Epidermal melanocyte (primary cell): ENCODE measurements around the gene RICTOR.
"Not testable (repeated sequence)": the region's sequence is repeated elsewhere in the genome, so short reads cannot be mapped to it uniquely, and the experiment has no call there.

Source experiments
- DNase-seq: peaks from one replicate; pipeline ENCODE4 v3.0.0; 2011; ENCODE audit warnings: low spot score; ENCODE audit not compliant: insufficient read length

RICTOR gene

DNA sequence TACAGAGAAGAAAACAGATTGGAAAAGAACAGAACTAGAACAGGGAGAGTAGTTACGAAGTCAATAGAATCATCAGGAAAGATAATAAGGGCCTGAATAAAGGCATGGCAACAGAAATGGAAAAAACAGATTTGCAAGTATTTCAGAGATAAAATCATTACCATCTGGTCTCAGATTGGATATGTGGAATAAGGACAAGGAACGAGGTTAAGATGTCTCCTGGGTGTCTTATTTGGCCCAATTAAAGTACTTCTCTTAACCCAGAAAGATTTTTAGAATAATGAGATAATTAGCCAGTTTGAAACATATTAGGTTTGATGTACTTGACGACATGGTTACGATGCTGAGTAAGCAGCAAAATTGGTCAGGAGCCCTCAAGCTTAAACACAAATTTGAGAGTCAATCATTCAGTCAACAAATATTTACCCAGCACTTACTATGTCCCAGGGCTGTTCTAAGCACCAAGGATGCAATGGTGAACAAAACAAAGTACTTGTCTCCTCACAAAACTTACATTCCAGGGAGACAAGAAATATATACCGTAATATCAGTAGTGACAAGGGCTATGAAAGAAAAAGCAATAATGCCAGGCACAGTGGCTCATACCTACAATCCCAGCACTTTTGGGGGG is 18.3 kb downstream of the RICTOR start:
- DNase-seq, result no peak

DNA sequence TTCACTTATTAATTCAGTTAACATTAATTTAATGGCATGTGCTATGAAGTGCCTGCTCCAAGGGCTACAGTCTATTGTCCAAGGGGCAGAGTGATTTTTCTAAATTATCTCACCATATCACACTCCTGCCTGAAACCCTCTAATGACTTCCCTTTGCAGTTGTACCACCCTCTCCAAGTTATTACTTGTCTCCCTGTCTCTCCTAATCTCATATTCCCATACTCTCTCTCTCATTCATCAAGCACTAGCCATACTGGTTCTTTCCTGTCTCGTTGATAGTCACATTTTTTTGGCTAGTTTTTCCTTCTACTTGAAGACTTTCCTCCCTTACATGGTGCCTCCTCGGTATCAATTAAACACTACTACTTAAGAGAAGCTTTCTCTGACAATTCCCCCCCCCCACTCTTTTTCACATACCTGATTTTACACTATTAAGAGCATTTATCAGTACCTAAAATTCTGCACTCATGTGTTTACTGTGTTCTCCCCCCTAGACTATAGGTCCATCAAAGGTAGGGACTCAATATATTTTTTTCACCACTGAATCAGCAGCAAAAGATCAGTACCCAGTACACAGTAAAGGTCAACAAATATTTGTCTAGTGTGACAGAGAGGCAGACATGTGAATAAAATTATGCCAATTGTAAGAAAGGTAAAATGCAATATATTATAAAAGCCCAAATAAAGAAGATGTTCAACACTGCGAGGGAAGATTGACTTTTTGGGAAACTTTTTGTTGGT is 19.0 kb downstream of the RICTOR start:
- no peak for DNase-seq

DNA sequence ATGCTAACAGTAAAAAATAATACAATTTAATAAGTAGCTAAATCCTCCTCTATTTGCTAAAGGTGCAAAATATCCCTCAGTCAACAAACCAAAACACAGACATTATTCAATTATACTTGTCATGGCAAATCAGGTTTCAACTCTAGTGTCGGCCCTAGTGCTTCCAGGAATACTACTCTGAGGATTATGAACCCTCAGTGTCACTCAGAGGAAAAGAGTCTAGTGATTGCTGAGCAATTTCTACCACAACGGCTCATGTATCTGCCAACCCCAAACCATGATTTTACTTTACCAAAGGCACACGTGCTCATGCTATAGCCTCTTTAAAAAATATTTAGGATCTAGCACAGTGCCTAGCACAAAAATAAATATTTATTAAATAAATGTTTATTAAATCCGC is 21.0 kb downstream of the RICTOR start:
- no peak for DNase-seq

DNA sequence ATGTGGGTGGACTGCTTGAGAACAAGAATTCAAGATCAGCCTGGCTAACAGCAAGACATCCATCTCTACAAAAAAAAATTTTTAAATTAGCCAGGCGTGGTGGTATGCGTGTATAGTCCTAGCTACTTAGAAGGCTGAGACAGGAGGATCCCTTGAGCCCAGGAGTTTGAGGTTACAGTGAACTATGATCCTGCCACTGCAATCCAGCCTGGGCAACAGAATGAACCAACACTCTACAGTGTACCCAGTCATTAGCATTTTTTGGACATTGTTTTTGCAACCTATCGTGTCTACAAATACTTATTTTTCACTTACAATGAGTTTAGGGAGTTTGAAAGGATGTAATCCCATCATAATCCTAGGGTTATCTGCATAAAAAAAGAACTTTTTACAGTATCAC is 22.1 kb downstream of the RICTOR start:
- DNase-seq, result no peak

GRCh38 chr5:39049315-39049714 is 24.9 kb downstream of the RICTOR start:
- DNase-seq, result no peak

GRCh38 chr5:39040875-39041274 is 33.3 kb downstream of the RICTOR start:
- no peak for DNase-seq

DNA sequence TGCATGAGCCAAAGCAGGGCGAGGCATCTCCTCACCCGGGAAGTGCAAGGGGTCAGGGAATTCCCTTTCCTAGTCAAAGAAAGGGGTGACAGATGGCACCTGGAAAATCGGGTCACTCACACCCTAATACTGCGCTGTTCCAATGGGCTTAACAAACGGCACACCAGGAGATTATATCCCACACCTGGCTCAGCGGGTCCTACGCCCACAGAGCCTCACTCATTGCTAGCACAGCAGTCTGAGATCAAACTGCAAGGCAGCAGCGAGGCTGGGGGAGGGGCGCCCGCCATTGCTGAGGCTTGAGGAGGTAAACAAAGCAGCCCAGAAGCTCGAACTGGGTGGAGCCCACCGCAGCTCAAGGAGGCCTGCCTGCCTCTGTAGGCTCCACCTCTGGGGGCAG is 39.7 kb downstream of the RICTOR start:
- DNase-seq, result not testable (repeated sequence)

DNA sequence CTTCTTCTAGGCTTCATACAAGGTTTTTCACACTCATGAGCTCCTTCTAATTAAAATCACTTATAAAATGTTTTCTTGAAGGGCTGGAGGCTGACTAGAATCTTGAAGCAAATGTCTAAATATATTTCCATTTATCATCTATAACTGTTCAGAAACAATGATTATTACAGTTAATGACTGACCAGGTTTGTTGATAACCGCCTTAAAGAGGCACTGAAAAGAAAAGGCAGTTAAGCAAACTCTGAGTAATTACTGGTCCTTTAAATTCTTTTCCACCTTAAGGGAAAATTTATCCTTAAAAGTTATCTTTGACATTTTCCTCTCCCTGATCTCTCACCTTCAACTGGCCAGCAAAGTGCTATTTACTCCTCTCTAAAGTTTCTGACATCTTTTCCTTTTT is 43.2 kb downstream of the RICTOR start:
- no peak for DNase-seq

DNA sequence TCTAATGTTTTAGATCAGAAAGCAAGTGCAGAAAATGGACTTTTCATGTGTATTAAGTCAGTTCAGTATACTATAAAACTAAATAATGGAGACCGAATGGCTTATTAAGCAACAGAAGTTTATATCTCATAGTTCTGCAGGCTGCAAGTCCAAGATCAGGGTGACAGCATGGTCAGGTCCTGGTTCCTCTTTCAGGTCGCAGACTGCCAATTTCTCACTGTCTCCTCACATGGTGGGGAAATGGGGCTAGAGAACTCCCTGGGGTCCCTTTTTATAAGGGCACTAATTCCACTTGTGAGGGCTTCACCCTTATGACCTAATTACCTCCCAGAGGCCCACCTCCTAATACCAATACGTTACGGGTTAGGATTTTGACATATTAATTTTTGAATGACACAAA is 48.7 kb downstream of the RICTOR start:
- DNase-seq, result no peak

- DNase-seq, result no peak
Observed at GRCh38 chr5:39024884-39025283, 49.3 kb downstream of the RICTOR start.

- DNase-seq, result no peak
Observed at GRCh38 chr5:39024005-39024404, 50.2 kb downstream of the RICTOR start.

GRCh38 chr5:39023121-39023520 is 51.1 kb downstream of the RICTOR start:
- no peak for DNase-seq

GRCh38 chr5:39022151-39022550 is 52.0 kb downstream of the RICTOR start:
- DNase-seq, result no peak

DNA sequence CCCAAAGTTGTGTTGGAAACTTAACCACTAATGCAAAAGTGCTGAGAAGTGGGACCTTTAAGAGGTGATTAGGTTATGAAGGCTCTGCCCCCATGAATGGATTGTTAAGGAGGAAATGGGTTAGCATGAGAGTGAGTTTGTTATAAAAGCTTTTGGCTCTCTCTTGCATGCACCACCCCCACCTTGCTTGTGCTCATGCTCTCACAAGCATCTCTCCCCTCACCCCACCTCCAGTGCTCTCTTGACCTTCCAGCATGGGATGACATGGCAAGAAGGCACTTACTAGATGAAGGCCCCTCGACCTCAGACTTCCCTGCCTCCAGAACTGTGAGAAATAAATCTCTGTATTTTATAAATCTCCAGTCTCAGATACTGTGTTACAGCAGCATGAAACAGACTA is 52.8 kb downstream of the RICTOR start:
- no peak for DNase-seq

DNA sequence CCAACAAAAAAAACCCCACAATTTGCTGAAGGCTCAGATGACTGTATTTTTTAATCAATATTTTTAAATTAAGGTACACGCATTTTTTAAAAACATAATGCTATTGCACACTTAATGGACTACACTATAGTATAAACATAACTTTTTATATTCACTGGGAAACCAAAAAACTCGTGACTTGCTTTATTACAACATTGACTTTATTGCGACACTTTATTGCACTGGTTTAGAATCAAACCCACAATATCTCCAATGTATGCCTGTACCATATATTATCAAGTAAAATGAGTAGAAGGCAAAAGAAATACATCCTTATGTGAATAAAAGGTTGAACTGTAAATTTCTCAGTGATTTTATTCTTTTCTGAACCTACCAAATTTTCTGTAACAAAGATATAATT is 53.7 kb downstream of the RICTOR start:
- no peak for DNase-seq

DNA sequence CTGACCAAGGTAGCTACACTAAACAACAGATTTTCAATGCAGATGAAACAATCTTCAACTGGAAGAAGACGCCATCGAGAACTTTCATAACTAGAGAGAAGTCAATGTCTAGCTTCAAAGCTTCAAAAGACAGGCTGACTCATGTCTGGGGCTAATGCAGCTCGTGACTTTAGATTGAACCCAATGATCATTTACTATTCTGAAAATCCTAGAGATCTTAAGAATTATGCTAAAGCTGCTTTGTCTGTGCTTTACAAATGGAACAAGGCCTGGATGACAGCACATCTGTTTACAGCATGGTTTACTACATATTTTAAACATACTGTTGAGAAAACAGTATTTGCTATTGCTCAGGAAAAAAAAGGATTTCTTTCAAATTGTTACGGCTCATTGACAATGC is 54.9 kb downstream of the RICTOR start:
- DNase-seq, result no peak

GRCh38 chr5:39017504-39017903 is 56.7 kb downstream of the RICTOR start:
- no peak for DNase-seq

- no peak for DNase-seq
Observed at GRCh38 chr5:39016587-39017275, 57.5 kb downstream of the RICTOR start.

DNA sequence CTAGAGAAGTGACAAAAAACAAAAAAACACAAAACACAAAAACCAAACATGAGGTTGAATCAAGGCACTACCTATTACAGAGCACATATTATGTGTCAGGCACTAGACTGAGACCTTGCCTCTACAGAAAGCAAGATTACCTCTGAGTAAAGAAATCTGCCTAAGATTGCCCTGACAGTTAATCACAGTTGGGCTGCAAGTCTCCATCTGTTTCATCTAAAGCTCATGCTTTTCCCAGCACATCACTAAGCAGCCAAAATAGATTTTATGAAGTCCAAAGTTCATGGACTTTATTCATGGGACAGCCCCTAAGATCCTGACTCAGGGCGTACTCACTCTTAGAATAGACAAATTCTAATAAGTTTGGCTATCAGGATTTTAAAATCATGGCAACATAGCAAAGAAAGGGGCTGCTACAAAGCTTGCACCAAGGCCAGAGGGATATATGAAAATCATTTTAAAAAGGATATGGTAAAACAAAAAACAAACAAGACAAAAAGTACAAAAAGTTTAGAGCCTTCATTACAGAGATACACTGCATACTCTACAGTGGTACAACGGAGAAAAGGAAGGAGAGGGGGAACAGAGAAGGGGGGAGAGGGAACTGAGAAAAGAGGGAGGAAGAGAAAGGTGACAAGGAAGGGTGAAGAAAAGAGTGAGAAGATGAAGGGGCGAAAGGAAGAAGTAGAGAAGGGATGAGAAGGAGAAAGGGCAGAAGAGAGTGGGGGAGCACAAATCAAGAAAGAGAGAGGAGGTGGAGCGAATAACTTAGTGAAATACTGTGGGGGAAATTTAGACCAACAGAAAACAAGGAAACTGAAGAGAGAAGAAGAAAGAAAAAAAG is 58.2 kb downstream of the RICTOR start:
- no peak for DNase-seq

- DNase-seq, result no peak
Observed at GRCh38 chr5:39014561-39014960, 59.6 kb downstream of the RICTOR start.

DNA sequence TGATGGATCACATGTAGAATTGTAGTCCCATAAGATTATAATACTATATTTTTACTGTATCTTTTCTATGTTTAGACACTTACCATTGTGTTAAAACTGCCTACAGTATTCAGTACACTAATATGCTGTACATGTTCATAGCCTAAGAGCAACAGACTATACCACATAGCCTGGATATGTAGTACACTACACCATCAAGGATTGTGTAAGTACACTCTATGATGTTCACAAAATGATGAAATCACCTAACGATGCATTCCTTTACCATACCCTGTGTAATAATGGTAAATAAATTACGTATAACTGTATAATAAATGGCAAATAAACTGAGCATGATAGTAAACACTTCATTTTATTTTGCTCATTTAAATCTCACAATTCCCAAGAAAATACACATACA is 60.3 kb downstream of the RICTOR start:
- DNase-seq, result no peak

- DNase-seq, result not testable (repeated sequence)
Observed at GRCh38 chr5:39010958-39011357, 63.2 kb downstream of the RICTOR start.
